Natural killer cell treated with Interleukin-12 subunit alpha and Interleukin-12 subunit beta and Interleukin-15 and Interleukin-18, amount 100 ng/mL, for 72 hours (primary cell): ENCODE data around the gene ANKRD50. TPM values are rescaled to one million over a fixed set of nuclear protein-coding genes. Genes with fewer than 3 reads are reported as not detected.

Experiments
- ATAC-seq, 2 donors: fragments of 150-1000 bp; cut with Tn5 transposase in 1 of 2; sonication (Bioruptor Pico), chemical (Tn5 transposase) in 1 of 2; 2 replicates each; pipeline ENCODE4 v1.10.0; 2021
- DNase-seq: peaks from one replicate; pipeline ENCODE4 v3.0.0; 2022; ENCODE audit warnings: low spot score
- H3K27ac Mint-ChIP-seq, 2 donors: 1 replicate in 1 of 2; 2 replicates in 1 of 2; pipeline ENCODE4 v1.8.0; 2022; ENCODE audit warnings: mixed read lengths in 2 of 2, mild to moderate bottlenecking in 1 of 2, moderate library complexity in 1 of 2
- H3K27me3 Mint-ChIP-seq, 2 donors: 1 replicate in 1 of 2; 2 replicates in 1 of 2; pipeline ENCODE4 v1.8.0; 2022; ENCODE audit warnings: mixed read lengths in 2 of 2
- H3K36me3 Mint-ChIP-seq: one replicate; pipeline ENCODE4 v1.8.0; 2022; ENCODE audit warnings: mixed read lengths
- H3K4me1 Mint-ChIP-seq, 2 donors: 1 replicate in 1 of 2; 2 replicates in 1 of 2; pipeline ENCODE4 v1.8.0; 2022; ENCODE audit warnings: low read depth in 2 of 2, mixed read lengths in 2 of 2, mild to moderate bottlenecking in 1 of 2
- H3K4me3 Mint-ChIP-seq: one replicate; pipeline ENCODE4 v1.8.0; 2022; ENCODE audit warnings: mixed read lengths
- H3K9me3 Mint-ChIP-seq: 2 replicates; pipeline ENCODE4 v1.8.0; 2022; ENCODE audit warnings: mixed read lengths
- total RNA-seq, 2 donors: library from RNA; stranded (reverse); gene quantifications; one replicate each; pipeline ENCODE4 v1.2.3, GENCODE V29; 2022

ANKRD50 gene
- total RNA-seq, 2 donors from 2014 or later, result 0.42 to 0.71 TPM

DNA sequence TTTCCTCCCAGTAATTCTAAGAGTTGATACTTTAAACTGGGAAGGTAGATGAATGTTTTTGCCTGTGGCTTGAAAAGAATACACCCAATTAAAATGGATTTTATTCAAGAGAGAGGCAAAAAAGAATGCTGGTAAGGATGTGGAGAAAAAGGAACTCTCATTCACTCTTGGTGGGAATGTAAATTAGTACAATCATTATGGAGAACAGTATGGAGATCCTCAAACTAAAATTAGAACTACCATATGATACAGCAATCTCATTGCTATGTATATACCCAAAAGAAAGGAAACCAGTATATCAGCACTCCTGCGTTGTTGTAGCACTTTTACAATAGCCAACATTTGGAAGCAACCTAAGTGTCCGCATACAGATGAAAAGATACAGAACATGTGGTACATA lies 75.2 kb downstream of the ANKRD50 start:
- no peaks in the 10 kb centered on the region for H3K4me1 Mint-ChIP-seq
- H3K27ac Mint-ChIP-seq, result no peak overlapping the region
- no peak overlapping the region for H3K4me3 Mint-ChIP-seq
- no peaks in the 10 kb centered on the region for H3K36me3 Mint-ChIP-seq
- no peaks in the 10 kb centered on the region for H3K27me3 Mint-ChIP-seq
- H3K9me3 Mint-ChIP-seq, result peaks cover 8% of the 10 kb centered on the region
- DNase-seq (no peak), ATAC-seq (no peak)

- H3K9me3 Mint-ChIP-seq, result peaks cover 8% of the 10 kb centered on the region
These were observed 75.7 kb downstream of the ANKRD50 start for GRCh38 chr4:124636788-124637187.

DNA sequence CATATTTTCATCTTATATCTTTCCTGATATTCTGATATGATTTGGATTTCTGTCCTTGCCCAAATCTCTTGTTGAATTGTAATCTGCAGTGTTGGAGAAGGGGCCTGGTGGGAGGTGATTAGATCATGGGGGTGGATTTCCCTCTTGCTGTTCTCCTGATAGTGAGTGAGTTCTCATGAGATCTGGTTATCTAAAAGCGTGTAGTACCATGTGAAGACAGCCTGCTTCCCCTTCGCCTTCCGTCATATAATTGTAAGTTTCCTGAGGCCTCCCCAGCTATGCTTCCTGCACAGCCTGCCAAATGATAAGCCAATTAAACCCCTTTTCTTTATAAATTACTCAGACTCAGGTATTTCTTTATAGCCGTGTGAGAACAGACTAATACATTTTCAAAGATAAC lies 77.2 kb downstream of the ANKRD50 start:
- H3K4me3 Mint-ChIP-seq, result no peak overlapping the region

More at GRCh38 chr4:124636788-124637187, 75.7 kb downstream of the ANKRD50 start:
- Mint-ChIP-seq H3K27me3 (no peaks in the 10 kb centered on the region), H3K36me3 (no peaks in the 10 kb centered on the region), H3K27ac (no peak overlapping the region), H3K4me1 (no peaks in the 10 kb centered on the region), H3K4me3 (no peak overlapping the region)
- ATAC-seq, result no peak
- DNase-seq, result no peak

GRCh38 chr4:124633285-124633941 lies 79.1 kb downstream of the ANKRD50 start:
- no peaks in the 10 kb centered on the region for H3K4me1 Mint-ChIP-seq
- ATAC-seq, result no peak
- no peak overlapping the region for H3K4me3 Mint-ChIP-seq
- no peak overlapping the region for H3K27ac Mint-ChIP-seq
- DNase-seq, result no peak
- no peaks in the 10 kb centered on the region for H3K36me3 Mint-ChIP-seq
- H3K9me3 Mint-ChIP-seq, result peaks cover 5% of the 10 kb centered on the region
- H3K27me3 Mint-ChIP-seq, result no peaks in the 10 kb centered on the region

More for the DNA sequence above, 77.2 kb downstream of the ANKRD50 start:
- Mint-ChIP-seq H3K4me1 (no peaks in the 10 kb centered on the region), H3K36me3 (no peaks in the 10 kb centered on the region), H3K9me3 (peaks cover 8% of the 10 kb centered on the region), H3K27me3 (no peaks in the 10 kb centered on the region), H3K27ac (no peak overlapping the region)
- DNase-seq (no peak), ATAC-seq (no peak)

DNA sequence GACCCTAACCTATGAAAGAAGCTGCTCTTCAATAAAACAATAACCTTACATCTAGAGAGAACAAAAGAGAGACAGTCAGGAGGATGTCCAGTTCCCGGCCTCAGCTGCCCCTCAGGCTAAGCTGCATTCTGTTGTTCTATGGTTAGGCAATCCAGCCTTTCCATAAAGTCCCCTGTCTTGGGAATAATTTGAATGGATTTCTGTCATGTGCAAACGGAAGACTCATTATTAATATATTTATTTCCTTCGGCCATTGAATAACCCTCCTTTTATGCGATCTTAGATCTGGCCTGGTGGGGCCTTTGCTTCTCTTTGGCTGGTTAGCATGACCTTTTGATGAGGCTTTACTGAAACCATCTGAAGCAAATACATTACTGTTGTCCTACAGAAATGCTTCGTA lies 80.1 kb downstream of the ANKRD50 start:
- Mint-ChIP-seq H3K27ac (no peak overlapping the region), H3K27me3 (no peaks in the 10 kb centered on the region), H3K36me3 (no peaks in the 10 kb centered on the region), H3K9me3 (peaks cover 2% of the 10 kb centered on the region), H3K4me3 (no peak overlapping the region), H3K4me1 (no peaks in the 10 kb centered on the region)
- no peak for DNase-seq
- ATAC-seq, result no peak

DNA sequence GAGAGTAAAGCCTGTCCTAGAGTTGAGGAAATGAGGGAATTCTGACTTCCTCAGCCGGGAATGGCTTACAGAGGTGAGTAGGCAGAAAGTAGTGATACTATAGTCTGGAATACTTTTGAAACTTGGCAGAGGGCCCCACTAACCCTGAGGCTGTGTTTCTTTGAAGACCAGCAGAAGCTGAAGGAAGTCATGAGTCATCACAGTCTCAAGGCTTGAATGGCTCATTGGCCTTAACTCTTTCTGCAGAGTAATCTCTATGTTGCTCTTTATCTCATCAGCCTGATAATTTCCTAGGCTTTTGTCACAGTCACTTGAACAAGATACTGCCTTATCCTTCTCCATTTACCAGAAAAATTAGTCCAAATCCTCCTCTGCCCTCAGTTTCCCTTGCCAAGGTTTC lies 80.8 kb downstream of the ANKRD50 start:
- Mint-ChIP-seq H3K27me3 (no peaks in the 10 kb centered on the region), H3K27ac (no peak overlapping the region), H3K36me3 (no peaks in the 10 kb centered on the region), H3K9me3 (no peaks in the 10 kb centered on the region), H3K4me3 (no peak overlapping the region), H3K4me1 (no peaks in the 10 kb centered on the region)
- DNase-seq, result no peak
- ATAC-seq, result no peak

DNA sequence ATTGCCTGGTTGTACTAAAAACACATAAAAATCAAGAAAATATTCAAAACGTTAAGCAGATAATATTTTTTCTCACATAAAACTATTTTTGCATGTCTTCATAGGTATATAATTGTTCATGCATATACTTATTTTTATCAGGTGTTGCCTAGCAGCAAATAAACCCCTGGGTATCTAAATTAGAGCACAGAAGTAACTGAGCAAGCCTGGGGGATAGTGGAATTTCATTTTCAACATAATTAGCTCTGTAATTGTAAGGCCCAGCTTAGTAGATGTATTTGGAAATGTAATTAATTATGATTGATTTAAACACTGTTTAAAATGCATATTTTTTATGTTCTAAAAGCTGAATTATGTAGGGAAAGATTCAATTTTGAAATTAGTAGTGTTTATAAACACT lies 82.9 kb downstream of the ANKRD50 start:
- H3K4me3 Mint-ChIP-seq, result no peak overlapping the region
- no peaks in the 10 kb centered on the region for H3K4me1 Mint-ChIP-seq
- DNase-seq (no peak), ATAC-seq (no peak)
- H3K27me3 Mint-ChIP-seq, result no peaks in the 10 kb centered on the region
- H3K36me3 Mint-ChIP-seq, result no peaks in the 10 kb centered on the region
- H3K9me3 Mint-ChIP-seq, result peaks cover 3% of the 10 kb centered on the region
- no peak overlapping the region for H3K27ac Mint-ChIP-seq
